ENCODE data around the gene LDLRAP1.

GRCh38 chr1:25575191-25575590 is 31.8 kb downstream of the LDLRAP1 start:
- no peak for TF ChIP-seq CTCF (IDR thresholded peaks at IDR 0.05)
- no peak for TF ChIP-seq POLR2A (IDR thresholded peaks at IDR 0.05; ENCODE audit: low read depth)
- no peak for TF ChIP-seq EP300 (IDR thresholded peaks at IDR 0.05)
- no peak for TF ChIP-seq POLR2AphosphoS5 (IDR thresholded peaks at IDR 0.05)
